DLD1 (cell line): ENCODE results near the gene PHAX.
"Not testable (repeated sequence)": the region's sequence is repeated elsewhere in the genome, so short reads cannot be mapped to it uniquely, and the experiment has no call there.

ENCODE experiments used
- in situ Hi-C: cut with HindIII; loops from 2 replicates; pipeline ENCODE4 v1.10.0; 2017; ENCODE audit warnings: low sequenced_read_pairs

Gene PHAX

GRCh38 chr5:126603402-126603991, 2.8 kb downstream of the PHAX start:
- in situ Hi-C loops = no loop called here

GRCh38 chr5:126605525-126605924, 4.8 kb downstream of the PHAX start:
- in situ Hi-C loops = no loop called here

- in situ Hi-C loops = no loop called here
Observed at GRCh38 chr5:126610160-126610559, 9.4 kb downstream of the PHAX start.

GRCh38 chr5:126610616-126611015, 9.9 kb downstream of the PHAX start:
- in situ Hi-C loops = no loop called here

GRCh38 chr5:126613941-126614592, 13.3 kb downstream of the PHAX start:
- in situ Hi-C loops = no loop called here

GRCh38 chr5:126615286-126615685, 14.5 kb downstream of the PHAX start:
- in situ Hi-C loops = no loop called here

- in situ Hi-C loops = not testable (repeated sequence)
Observed at GRCh38 chr5:126617603-126618002, 16.9 kb downstream of the PHAX start.

GRCh38 chr5:126619781-126620180, 19.0 kb downstream of the PHAX start:
- in situ Hi-C loops = no loop called here

- in situ Hi-C loops = no loop called here
Observed at GRCh38 chr5:126624534-126624933, 23.8 kb downstream of the PHAX start.

- in situ Hi-C loops = no loop called here
Observed at GRCh38 chr5:126628102-126628501, 27.4 kb downstream of the PHAX start.

- in situ Hi-C loops = no loop called here
Observed at GRCh38 chr5:126631920-126632319, 31.2 kb downstream of the PHAX start.

- in situ Hi-C loops = no loop called here
Observed at GRCh38 chr5:126633552-126633951, 32.8 kb downstream of the PHAX start.

GRCh38 chr5:126635585-126635984, 34.8 kb downstream of the PHAX start:
- in situ Hi-C loops = no loop called here

- in situ Hi-C loops = no loop called here
Observed at GRCh38 chr5:126636956-126637355, 36.2 kb downstream of the PHAX start.

- in situ Hi-C loops = loop anchor here (10.0 kb wide), 1 partner anchor 864 kb away; no protein-coding TSS in a partner anchor
Observed at GRCh38 chr5:126640866-126641265, 40.1 kb downstream of the PHAX start.

GRCh38 chr5:126641387-126641786, 40.6 kb downstream of the PHAX start:
- in situ Hi-C loops = loop anchor here (10.0 kb wide), 1 partner anchor 863 kb away; no protein-coding TSS in a partner anchor

- in situ Hi-C loops = loop anchor here (10.0 kb wide), 1 partner anchor 860 kb away; no protein-coding TSS in a partner anchor
Observed at GRCh38 chr5:126645132-126645531, 44.4 kb downstream of the PHAX start.

GRCh38 chr5:126647071-126647470, 46.3 kb downstream of the PHAX start:
- in situ Hi-C loops = loop anchor here (10.0 kb wide), 1 partner anchor 858 kb away; no protein-coding TSS in a partner anchor

- in situ Hi-C loops = loop anchor here (10.0 kb wide), 1 partner anchor 856 kb away; no protein-coding TSS in a partner anchor
Observed at GRCh38 chr5:126648471-126648870, 47.7 kb downstream of the PHAX start.

GRCh38 chr5:126649057-126649456, 48.3 kb downstream of the PHAX start:
- in situ Hi-C loops = loop anchor here (10.0 kb wide), 1 partner anchor 856 kb away; no protein-coding TSS in a partner anchor

GRCh38 chr5:126649709-126650108, 49.0 kb downstream of the PHAX start:
- in situ Hi-C loops = loop anchor here (10.0 kb wide), 1 partner anchor 855 kb away; no protein-coding TSS in a partner anchor

GRCh38 chr5:126650463-126650862, 49.7 kb downstream of the PHAX start:
- in situ Hi-C loops = no loop called here
